A673 (cell line): ENCODE data around the gene GAREM1. TPM values are rescaled to one million over a fixed set of nuclear protein-coding genes. Genes with fewer than 3 reads are reported as not detected.

Source experiments
- BruUV-seq: library from RNA; stranded (reverse); fragments of 400-500 nt; replicated peaks from 2 replicates; lab custom pipeline; 2021; lab: Mats Ljungman, UMichigan
- CTCF ChIA-PET: fragments of 300-600 bp; sonication (Branson Sonifier 250); formaldehyde crosslinking; loops from one replicate; lab custom pipeline; 2022; ENCODE audit warnings: antibody characterized with exemption; lab: Charles Lee
- POLR2A ChIA-PET: fragments of 300-600 bp; sonication (Branson Sonifier 250); formaldehyde crosslinking; loops from one replicate; lab custom pipeline; 2022; ENCODE audit warnings: antibody characterized with exemption; ENCODE audit not compliant: low non-redundant PET; lab: Charles Lee
- DNase-seq: peaks from one replicate; pipeline ENCODE4 v3.0.0-alpha.2; 2015; ENCODE audit warnings: low spot score
- H3K27ac ChIP-seq: fragments of 200-600 bp; sonication (generic); 2 replicates; pipeline ENCODE4 v1.5.1; 2016; ENCODE audit warnings: mixed run types, low read depth, mild to moderate bottlenecking, mixed read lengths, antibody characterized with exemption, low read length; ENCODE audit not compliant: poor library complexity, severe bottlenecking
- H3K27me3 ChIP-seq: fragments of 200-600 bp; sonication (generic); replicated peaks from 2 replicates; pipeline ENCODE4 v1.6.1; 2017; ENCODE audit warnings: mixed run types, low read depth, mild to moderate bottlenecking, mixed read lengths, antibody characterized with exemption, low read length; ENCODE audit not compliant: insufficient read depth, poor library complexity
- H3K36me3 ChIP-seq: fragments of 200-600 bp; sonication (generic); 2 replicates; pipeline ENCODE4 v1.6.1; 2016; ENCODE audit warnings: mixed run types, mild to moderate bottlenecking, mixed read lengths, antibody characterized with exemption, low read length; ENCODE audit not compliant: insufficient read depth, poor library complexity, severe bottlenecking
- H3K4me1 ChIP-seq: fragments of 200-600 bp; sonication (generic); 2 replicates; pipeline ENCODE4 v1.6.1; 2017; ENCODE audit warnings: mixed run types, mild to moderate bottlenecking, mixed read lengths, antibody characterized with exemption, low read length; ENCODE audit not compliant: insufficient read depth, poor library complexity, severe bottlenecking
- H3K4me3 ChIP-seq: fragments of 200-600 bp; sonication (generic); 2 replicates; pipeline ENCODE4 v1.5.1; 2016; ENCODE audit warnings: low read depth, mixed run types, mild to moderate bottlenecking, mixed read lengths, low read length; ENCODE audit not compliant: poor library complexity, severe bottlenecking
- H3K9me3 ChIP-seq: fragments of 200-600 bp; sonication (generic); 2 replicates; pipeline ENCODE4 v1.6.1; 2016; ENCODE audit warnings: mixed run types, low read depth, mild to moderate bottlenecking, mixed read lengths, antibody characterized with exemption, low read length; ENCODE audit not compliant: poor library complexity, severe bottlenecking
- CTCF ChIP-seq: fragments of 300-800, 200-600 bp; sonication (generic); conservative IDR thresholded peaks from 2 replicates; pipeline ENCODE4 v1.5.1; 2017; ENCODE audit warnings: low read depth, mild to moderate bottlenecking, antibody characterized with exemption, low read length, moderate library complexity, mixed read lengths
- EZH2 ChIP-seq: fragments of 200-600 bp; sonication (generic); IDR thresholded peaks from 2 replicates; pipeline ENCODE4 v1.6.1; 2017; ENCODE audit warnings: borderline replicate concordance, low read depth, mild to moderate bottlenecking, mixed read lengths, antibody characterized with exemption, low read length; ENCODE audit not compliant: poor library complexity, severe bottlenecking
- intact Hi-C: fragments of 100-400 bp; cut with micrococcal nuclease; formaldehyde crosslinking; loops from one replicate; pipeline ENCODE4 v1.10.0; 2022; ENCODE audit not compliant: unreplicated experiment
- total RNA-seq: library from RNA; stranded (reverse); gene quantifications from 2 replicates; pipeline ENCODE4 v1.2.3, GENCODE V29; 2021

The GAREM1 gene
- total RNA-seq, 1 experiment from 2014 or later: 8.4 TPM

- no TSS peak for BruUV-seq
- Histone ChIP-seq H3K9me3 (no peaks in the 10 kb centered on the region), H3K4me1 (no peaks in the 10 kb centered on the region), H3K27ac (no peak overlapping the region), H3K36me3 (no peaks in the 10 kb centered on the region), H3K4me3 (no peak overlapping the region), H3K27me3 (no peaks in the 10 kb centered on the region)
- no peak for DNase-seq
- TF ChIP-seq CTCF: no peak
- no peak for TF ChIP-seq EZH2
- CTCF ChIA-PET: interaction anchor here (0.9 kb wide), 1 partner anchor 347 kb away, joined by 3 read pairs; no protein-coding TSS in a partner anchor
- intact Hi-C loops: loop anchor here (10.0 kb wide), 1 partner anchor 387 kb away; no protein-coding TSS in a partner anchor
- POLR2A ChIA-PET: no interaction called here
These were observed 193.1 kb downstream of the GAREM1 start for GRCh38 chr18:32277549-32277948.

GRCh38 chr18:32276906-32277305, 193.8 kb downstream of the GAREM1 start:
- H3K4me1 ChIP-seq: no peaks in the 10 kb centered on the region
- ChIA-PET POLR2A (no interaction called here), CTCF (interaction anchor here (0.9 kb wide), 1 partner anchor 348 kb away, joined by 3 read pairs; no protein-coding TSS in a partner anchor)
- intact Hi-C loops: loop anchor here (10.0 kb wide), 1 partner anchor 388 kb away; no protein-coding TSS in a partner anchor
- H3K27me3 ChIP-seq: no peaks in the 10 kb centered on the region
- no peaks in the 10 kb centered on the region for H3K36me3 ChIP-seq
- no peaks in the 10 kb centered on the region for H3K9me3 ChIP-seq
- BruUV-seq: no TSS peak
- no peak overlapping the region for H3K27ac ChIP-seq
- TF ChIP-seq EZH2 (no peak), CTCF (no peak)
- H3K4me3 ChIP-seq: no peak overlapping the region
- DNase-seq: no peak

GRCh38 chr18:32276256-32276655, 194.4 kb downstream of the GAREM1 start:
- no peaks in the 10 kb centered on the region for H3K9me3 ChIP-seq
- no peaks in the 10 kb centered on the region for H3K27me3 ChIP-seq
- no peak for DNase-seq
- H3K27ac ChIP-seq: no peak overlapping the region
- no peak for TF ChIP-seq CTCF
- no peak for TF ChIP-seq EZH2
- no peaks in the 10 kb centered on the region for H3K36me3 ChIP-seq
- BruUV-seq: no TSS peak
- no peak overlapping the region for H3K4me3 ChIP-seq
- CTCF ChIA-PET: no interaction called here
- intact Hi-C loops: loop anchor here (10.0 kb wide), 1 partner anchor 389 kb away; no protein-coding TSS in a partner anchor
- no peaks in the 10 kb centered on the region for H3K4me1 ChIP-seq
- POLR2A ChIA-PET: no interaction called here
